Stimulated activated CD4-positive, alpha-beta T cell treated with anti-CD3 and anti-CD28 coated beads, Interleukin-15, amount 100 ng/mL, for 1 hour (primary cell): Measurements from ENCODE around the gene GGACT.
"Not testable (repeated sequence)": the region's sequence is repeated elsewhere in the genome, so short reads cannot be mapped to it uniquely, and the experiment has no call there.

Experiments used
- DNase-seq, 2 donors: peaks; one replicate each; pipeline ENCODE4 v3.0.0-alpha.2; 2020; ENCODE audit warnings: low read depth in 1 of 2, low spot score in 1 of 2

GGACT gene

DNA sequence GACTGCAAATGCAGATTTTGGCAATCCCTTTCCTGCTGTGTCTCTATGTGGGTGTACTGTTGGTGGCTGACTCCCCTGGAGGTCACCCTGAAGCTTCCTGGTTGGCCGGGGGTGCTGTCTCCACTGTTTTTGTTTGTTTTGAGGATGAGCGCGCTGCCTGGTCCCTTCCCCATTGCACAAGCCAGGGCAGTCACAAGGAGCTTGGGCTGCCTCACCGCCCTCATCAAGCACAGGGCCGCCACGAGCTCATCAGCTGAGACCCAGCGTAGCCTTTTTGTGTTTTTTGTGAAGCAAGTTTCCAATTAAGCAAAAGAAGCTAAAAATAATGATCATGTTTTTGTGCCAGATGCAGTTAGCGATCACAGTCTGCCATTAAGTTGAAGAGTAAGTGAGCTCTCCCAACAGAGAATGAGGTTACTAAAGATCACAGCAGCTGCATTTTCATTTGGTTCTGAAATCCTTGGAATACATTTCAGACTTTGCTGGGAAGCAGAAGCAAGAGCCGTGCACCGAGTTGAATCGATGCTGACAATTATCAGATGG is 57.8 kb downstream of the GGACT start:
- no peak for DNase-seq

DNA sequence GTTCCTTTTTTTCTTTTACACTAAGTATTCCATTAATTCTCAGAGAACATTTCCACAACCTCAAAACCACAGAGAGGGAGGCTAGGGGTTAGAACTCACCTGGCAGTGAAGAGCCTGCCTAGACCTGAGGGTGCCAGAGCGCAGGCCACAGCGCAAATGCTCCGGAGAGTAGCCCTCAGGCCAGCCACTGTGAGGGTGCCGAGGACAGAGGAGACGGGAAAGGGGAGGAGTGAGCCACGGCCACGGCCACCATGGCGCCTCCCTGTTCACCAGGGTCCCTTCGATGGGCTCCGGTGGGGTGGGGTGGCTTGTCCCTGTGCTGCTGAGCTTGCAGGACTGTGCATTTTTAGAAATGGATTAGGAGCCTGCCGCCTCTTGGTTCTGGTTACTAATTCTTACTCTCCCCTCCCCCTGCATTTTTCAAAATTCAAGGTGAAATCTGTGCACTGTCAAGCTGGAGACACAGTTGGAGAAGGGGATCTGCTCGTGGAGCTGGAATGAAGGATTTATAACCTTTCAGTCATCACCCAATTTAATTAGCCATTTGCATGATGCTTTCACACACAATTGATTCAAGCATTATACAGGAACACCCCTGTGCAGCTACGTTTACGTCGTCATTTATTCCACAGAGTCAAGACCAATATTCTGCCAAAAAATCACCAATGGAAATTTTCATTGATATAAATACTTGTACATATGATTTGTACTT is 58.8 kb downstream of the GGACT start:
- DNase-seq = no peak

DNA sequence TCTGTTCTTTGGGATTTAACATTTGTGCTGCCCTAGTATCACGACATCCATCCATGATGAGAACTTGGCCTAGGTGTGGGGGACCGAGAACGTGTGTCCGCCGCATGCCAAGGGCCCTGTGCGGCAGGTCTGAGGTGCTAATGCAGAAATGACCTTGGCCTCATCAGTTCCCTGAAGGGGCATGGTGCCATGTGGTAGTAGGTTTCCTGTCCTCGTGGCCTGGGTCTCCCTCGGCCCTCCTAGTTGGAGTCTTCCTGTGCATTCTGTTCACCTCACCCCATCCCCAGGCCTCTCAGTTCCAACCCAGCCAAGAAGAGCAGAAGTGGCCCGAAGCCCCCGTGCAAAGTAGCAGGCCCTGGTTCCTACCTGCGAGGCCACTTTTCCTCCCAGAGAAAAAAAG is 59.8 kb downstream of the GGACT start:
- no peak for DNase-seq

DNA sequence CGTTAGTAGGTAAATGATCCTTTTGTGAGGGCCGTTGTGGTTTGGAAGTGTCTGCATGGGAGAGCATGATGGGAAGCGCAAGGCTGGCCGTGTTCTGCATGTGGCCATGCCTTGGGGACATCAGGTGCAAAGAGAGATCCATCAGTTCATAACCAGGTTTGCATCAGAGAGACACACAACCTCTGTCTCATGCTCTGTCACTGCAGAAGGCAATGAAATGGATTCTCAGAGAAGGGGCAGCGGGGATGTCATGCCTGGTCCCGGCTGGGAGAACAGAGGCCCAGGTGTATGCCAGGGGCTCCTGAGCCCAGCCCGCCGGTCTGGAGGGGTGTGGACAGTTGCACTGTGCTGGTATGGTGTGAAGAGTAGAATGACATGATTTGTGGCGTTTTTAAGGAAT is 60.2 kb downstream of the GGACT start:
- DNase-seq = no peak

DNA sequence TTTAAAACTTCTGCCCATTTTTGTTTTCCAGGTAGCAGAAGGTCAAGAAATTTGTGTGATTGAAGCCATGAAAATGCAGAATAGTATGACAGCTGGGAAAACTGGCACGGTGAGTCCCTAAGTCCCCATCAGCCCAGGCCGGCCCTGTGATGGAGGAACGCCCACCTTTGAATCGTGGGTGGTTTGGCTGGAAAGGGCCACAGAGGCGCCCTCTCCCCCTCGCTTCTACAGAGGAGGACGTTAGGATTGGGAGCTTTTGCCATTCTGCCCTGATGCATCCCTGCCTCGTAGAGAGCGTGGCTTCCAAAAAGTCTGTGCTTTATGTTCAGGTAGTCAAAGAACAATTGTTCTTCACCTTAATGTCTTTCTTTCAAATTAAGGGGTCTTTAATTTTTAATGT is 60.9 kb downstream of the GGACT start:
- DNase-seq = no peak

DNA sequence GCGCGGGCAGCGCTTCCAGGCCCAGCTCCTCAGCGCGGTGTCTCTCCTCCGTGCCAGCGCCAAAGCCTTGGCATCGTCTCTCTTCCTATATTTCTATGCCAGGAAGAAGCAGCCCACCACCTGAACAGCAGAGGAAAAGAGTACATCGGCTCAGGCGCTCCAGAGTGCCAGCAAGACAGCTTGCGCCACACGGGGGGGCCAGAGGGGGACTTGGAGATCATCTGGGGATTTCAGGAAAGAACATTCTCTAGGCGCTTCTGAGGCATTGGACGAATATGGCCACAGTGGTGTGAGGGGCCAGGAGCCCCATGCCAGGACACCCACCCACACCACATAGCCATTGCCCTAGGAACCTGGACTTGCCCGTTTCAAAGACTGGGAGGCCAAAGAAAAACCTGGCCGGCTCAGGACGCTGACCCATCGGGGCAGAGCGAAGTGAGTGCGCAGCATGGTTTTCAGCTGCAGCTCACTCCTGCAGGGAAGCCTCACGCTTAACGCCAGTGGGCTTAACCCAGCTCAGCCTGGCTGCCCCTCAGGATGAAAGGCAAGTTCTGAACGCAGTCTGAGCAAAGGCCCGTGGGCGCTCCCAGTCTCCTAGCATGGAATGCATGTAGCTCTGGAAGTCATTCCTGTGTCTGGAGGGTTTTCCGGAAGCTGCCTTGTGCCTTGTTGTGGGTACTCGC is 62.1 kb downstream of the GGACT start:
- no peak for DNase-seq

DNA sequence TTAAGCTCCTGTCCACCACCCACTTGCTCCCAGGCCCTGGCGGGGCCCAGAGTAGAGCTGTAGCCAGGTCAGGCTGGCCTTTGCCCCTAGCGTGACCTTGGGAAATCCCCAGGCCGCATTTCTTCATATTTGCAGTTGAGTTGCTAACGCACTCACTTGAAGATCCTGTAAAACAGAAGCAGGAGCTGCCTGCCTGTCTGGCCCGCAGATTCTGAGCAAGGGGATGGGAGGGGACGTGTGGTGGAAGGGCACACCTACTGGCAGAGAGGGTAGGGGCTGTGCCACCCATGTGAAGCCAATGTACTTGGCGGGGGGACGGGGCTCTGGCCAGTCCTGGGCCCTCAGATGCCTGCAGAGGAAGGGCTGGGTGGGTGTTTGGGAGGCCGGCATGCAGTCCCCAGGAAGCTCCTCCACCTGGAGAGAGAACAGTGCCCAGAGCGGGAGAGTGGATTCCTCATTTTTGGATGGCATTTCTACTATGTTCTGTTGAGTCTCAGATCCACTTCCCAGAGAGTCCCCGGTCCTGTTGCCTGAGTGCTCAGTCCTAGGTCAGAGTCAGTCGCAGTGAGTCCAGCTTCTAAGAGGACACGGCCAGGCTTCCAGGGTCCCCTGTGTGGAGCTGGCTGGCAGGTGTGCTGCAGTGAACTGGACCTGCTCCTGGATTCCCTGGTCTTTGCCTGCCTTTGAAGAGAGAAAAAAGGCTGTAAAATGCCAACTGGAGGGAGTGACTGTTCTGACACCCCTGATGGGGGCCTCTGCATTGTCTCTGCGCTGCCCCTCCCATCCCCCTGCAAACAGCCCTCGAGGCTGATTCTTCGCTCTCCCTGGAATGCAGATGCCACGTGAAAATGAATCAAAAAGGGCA is 62.9 kb downstream of the GGACT start:
- no peak for DNase-seq

DNA sequence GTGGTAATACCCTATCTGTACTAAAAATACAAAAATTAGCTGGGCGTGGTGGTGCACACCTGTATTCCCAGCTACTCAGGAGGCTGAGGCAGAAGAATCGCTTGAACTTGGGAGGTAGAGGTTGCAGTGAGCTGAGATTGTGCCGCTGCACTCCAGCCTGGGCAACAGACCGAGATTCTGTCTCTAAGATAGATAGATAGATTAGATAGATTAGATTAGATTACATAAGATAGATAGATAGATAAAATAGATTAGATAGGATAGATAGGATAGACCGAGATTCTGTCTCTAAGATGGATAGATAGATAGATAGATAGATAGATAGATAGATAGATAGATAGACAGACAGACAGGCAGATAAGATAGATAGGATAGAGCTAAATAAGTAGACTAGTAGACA is 63.9 kb downstream of the GGACT start:
- DNase-seq = not testable (repeated sequence)

DNA sequence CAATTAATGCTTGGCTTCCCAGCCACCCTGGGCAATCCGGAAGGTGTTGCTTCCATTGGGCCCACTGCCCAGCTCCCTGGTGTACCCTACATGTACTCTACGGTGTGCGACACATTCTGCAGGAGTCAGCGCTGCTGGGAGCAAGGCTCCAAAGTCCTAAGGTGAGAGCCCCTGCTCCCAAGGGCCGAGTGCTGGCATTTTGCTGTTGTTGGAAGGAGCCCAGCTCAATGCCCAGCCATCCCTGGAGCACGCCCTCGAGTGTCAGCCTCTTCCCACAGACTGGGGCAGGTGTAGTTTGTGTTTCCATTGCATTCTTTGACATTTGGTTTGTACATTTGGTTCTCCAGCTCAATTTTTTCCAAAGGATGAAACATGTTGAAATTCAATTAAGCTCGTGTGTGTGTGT is 64.6 kb downstream of the GGACT start:
- no peak for DNase-seq

DNA sequence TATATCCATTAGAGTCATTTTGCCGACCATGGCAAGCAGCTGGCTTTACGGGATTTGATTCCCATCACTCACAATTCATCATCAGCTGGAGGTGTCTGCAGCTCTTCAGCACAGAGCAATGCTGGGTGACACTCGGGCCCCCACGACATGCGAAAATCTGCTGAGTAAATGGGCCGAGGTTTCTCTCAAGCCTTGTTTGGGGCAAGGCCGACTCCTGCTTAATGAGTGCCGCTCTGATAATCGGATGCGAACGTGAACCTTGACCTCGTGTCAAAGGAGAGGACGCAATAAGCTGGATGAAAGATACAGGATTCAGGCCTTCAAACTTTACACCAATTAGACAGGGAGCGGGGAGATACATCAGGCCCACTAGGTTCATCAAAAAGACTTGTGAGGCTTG is 65.2 kb downstream of the GGACT start:
- no peak for DNase-seq

DNA sequence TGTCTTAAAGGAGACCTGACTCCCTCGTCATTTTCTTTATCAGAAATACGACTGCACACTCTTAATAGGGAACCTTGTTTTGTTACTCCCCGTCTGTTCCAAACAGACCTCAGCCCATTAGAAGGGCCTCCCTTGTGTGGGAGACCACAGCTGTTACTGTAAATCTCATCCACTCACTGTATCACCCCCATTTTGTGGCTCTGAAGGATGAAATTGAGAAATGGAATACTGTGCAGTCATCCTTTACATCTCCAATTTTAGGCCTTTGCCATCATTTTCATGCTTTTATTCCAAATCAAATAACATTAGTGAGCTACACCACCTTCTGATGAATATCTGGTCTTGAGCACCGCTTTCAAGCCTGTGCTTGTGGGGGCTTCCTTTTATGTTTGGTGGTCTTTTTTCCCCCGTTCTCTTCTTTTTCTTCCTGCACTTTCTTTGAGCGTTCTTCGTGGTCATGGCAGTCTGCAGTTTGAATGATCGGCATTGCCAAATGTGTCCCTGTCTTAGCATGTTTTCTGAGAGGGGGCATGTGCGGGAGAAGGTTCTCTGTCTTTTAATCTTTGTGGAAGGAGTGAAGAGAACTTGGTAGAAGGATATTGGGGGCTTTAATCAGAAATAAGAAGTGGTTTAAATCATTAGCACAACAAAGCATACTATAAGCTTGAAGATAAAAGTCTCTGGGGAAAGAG is 65.8 kb downstream of the GGACT start:
- DNase-seq = no peak

DNA sequence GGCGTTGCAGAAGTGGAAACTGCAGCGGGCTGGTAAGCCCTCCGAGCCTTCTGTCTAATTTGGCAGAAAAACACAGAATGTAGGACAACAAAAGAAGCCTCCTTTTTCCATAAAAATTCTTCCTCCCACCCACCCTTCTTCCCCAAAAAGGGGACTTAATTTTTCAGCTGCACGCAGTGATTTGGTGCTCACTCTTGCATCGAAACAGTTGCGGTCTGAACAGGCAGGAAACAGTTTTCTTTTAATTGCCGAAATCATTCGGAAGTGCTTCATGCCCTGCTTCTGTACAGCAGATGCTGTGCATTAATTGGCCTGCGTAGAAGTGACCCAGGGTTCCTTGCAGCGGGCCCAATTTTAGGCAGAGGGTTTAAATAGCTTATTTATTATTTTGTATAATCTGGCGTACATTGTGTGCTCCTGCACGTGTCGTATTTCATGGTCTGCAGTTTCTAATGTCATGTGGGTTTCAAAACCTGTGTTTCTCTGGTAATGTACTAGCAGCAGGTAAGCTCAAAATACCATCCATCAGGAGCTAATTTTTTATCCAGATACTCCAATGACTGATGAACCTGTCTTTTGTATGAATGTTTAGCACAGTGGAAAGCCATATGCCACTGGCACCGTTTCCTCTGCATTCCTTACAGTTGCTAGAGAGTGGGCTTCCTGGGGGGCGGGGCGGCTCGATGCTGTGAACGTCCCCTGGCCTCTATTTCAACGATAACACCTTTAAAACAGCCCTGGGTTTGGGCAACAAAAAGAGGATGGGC is 66.6 kb downstream of the GGACT start:
- no peak for DNase-seq

DNA sequence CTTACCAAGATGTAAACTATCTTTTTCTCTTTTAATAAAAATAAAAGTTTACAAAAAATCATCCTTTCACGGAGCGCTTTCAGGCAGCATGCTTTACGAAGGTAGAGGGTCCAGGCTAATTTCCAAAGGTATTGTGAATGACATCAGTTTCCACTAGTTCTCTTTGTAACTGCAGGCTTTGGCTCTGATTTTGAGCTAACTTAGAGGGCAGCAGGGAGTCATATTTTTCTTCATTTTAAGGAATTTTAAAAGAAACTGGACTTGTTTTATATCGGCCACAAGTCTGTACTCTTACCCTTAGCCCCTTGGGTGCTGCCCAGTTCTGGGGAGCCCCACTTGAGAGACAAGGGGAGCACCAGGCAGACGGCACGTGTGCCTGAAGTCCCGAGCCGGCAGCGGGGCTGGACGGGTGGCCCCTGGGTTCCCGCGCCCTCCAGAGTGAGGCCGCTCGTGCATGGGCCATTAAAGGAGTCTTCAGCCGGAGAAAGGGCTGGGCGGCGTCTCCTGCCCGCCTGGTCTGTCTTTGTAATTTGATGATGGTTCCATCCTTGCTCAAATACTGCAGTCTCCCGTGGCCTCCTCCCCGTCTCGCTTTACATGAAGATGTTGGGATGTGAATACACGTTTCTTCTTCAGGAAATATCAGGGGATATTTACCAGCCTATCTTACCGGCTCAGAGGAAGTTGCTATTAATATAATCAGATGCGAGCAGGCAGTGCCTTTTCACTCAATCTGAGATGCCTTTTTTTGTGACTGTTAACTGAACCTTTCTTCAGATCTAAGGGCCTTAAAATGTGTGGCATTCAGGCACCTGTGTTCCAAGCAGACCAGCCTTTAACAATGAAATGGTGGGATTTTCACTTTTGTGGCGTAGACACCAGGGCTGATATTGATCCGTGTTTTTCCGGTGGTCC is 67.4 kb downstream of the GGACT start:
- DNase-seq = no peak

DNA sequence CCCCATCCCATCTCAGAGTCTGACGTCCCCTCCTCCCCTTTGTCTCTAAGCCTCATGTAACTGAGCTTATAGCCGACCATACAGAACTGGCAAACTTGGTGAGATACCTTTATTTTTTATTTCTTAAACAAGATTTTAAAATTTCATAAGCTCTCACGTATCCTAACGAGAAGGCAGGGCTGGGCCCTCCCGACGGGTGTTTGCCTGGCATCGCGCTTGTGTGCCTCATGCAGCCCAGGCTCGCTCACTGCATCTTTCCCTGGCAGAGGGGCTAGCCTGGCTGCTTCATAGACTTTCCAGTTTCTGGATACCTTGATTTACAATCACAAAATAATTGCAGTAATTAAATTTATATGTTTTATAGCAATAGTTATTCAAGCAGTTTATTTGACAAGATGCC is 69.0 kb downstream of the GGACT start:
- DNase-seq = no peak

DNA sequence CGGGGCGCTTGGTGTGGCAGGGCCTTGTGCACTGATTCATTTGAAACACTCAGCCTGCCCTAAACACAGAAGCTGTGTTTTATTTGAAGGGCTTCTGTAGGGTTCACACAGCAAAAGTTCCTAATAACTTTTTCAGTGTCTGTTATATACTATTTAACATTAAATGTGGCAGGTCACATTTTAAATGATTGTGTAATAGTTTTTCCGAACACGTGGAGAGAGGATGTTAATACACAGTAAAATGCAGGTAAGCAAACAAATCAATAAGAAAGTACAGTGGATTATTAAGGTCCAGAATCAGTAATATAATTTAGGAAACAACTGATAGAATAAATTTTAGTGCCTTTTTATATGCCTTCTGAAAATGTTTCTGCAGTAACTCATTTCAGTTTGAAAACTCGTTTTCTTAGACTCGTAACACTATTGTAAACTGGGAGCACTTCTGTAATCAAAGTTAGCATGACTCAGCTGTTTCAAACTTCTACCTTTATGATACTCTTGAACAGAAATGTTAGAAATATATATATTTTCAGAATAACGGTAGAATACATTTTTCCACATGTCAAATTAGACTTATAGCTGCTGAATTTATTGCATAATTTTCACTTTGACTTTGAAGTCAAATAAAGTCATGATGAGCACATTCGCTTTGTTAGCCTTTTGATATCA is 70.1 kb downstream of the GGACT start:
- DNase-seq = no peak

DNA sequence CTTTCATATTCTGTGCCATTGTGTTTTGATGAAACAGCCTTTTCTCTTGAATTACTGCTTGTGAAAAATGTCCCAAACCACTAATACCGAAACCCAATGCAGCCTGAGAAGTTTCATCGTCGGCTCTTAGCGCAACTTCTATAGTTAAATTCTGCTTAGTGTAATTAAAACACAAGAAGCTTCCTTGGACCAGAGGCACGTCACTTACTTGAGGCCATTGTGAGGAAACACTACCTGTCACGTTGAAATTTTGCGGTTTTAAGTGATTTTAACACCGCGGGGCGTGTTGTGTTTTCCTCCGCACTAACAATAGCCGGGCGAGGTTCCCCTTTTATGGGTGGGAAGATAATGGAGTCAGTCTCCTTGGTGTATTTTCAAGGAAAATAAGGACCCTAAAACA is 70.9 kb downstream of the GGACT start:
- no peak for DNase-seq

DNA sequence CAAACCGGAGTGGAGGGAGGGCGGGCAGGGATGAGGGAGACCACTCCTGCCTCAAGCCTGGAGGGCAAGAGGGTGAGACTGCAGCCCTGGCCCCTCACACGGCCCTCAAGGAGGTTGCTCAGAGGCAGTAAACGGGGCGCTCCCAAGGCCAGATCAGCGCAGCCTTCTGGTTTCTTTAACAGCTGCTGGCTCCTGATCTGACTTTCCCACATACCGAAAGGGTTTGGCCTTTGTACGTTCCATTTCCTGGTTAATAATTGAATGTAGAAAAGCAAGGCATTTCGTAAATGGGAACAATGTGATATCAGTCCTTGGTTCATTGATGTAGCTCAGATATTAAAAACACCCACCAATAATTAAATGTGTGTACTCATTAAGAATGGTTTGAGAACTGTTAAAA is 71.5 kb downstream of the GGACT start:
- DNase-seq = no peak

DNA sequence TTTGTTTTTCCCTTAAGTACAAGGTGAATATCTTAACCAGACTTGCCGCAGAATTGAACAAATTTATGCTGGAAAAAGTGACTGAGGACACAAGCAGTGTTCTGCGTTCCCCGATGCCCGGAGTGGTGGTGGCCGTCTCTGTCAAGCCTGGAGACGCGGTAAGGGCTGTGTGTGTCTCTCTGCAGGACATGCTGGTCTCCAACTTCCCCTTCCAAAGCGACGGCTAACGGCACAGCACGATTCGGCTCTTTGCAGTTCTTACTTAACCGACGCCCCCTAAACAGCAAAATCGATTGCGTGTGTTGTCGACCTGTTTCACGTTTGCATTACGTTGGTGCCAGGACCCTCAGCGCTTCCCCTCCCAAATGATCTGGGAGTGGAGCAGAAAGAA is 73.2 kb downstream of the GGACT start:
- DNase-seq = no peak
